Tibial nerve (tissue), 4 donors: ENCODE measurements around the gene IDH3G. TPM values are rescaled to one million over a fixed set of nuclear protein-coding genes. Genes with fewer than 3 reads are reported as not detected.

Source experiments
- DNase-seq, 2 donors: peaks; one replicate each; pipeline ENCODE4 v3.0.0-alpha.2; 2019; ENCODE audit warnings: low spot score in 2 of 2
- H3K27ac ChIP-seq, 4 donors: fragments of 200-600 bp; sonication (generic) in 3 of 4; one replicate each; pipeline ENCODE4 v1.5.1; 2017 to 2019; ENCODE audit warnings: mild to moderate bottlenecking in 1 of 4
- H3K27me3 ChIP-seq, 2 donors: fragments of 200-600 bp; sonication (generic) in 1 of 2; one replicate each; pipeline versions ENCODE4 v1.5.1 to v1.6.0; 2017 to 2019
- H3K36me3 ChIP-seq, 3 donors: fragments of 200-600 bp; sonication (generic); one replicate each; pipeline ENCODE4 v1.5.1; 2018 to 2019
- H3K4me1 ChIP-seq, 4 donors: fragments of 200-600 bp; sonication (generic) in 3 of 4; one replicate each; pipeline ENCODE4 v1.5.1; 2017 to 2019
- H3K4me3 ChIP-seq, 4 donors: fragments of 200-600 bp; sonication (generic) in 3 of 4; one replicate each; pipeline ENCODE4 v1.5.1; 2017 to 2019; ENCODE audit warnings: mild to moderate bottlenecking in 1 of 4, moderate library complexity in 1 of 4
- H3K9me3 ChIP-seq, 4 donors: fragments of 200-600 bp; sonication (generic) in 3 of 4; one replicate each; pipeline ENCODE4 v1.5.1; 2017 to 2019
- CTCF ChIP-seq, 5 experiments: fragments of 200-600 bp in 3 of 5; fragments of 450-650 bp in 2 of 5; sonication (generic) in 3 of 5; IDR thresholded peaks; one replicate each; pipeline ENCODE4 v1.5.1; 2016 to 2019; ENCODE audit warnings: antibody characterized with exemption in 5 of 5, mild to moderate bottlenecking in 3 of 5, moderate library complexity in 2 of 5
- EP300 ChIP-seq, 2 donors: sonication (generic); formaldehyde crosslinking; IDR thresholded peaks; one replicate each; pipeline ENCODE4 v1.6.1; 2017; ENCODE audit warnings: antibody characterized with exemption in 2 of 2, mild to moderate bottlenecking in 1 of 2
- POLR2A ChIP-seq, 2 donors: fragments of 450-650 bp; IDR thresholded peaks; one replicate each; pipeline ENCODE4 v1.6.1; 2017; ENCODE audit warnings: antibody characterized with exemption in 2 of 2, mild to moderate bottlenecking in 2 of 2, moderate library complexity in 2 of 2
- WGBS, 2 donors: methylation state at CpG; one replicate each; pipeline ENCODE4 v1.1.5; 2018; 5-methylcytosine and 5-hydroxymethylcytosine counted together
- total RNA-seq, 4 donors: library from RNA; depleted of rRNA; stranded (reverse); fragments of >200 nt; gene quantifications; one replicate each; pipeline ENCODE4 v1.1.0, GENCODE V29; 2016

Gene IDH3G
- total RNA-seq, 4 donors from 2014 or later, result 48.9 to 101 (median 83.2) TPM

- Histone ChIP-seq H3K27me3 (peaks cover 0 to 24% of the 10 kb centered on the region in 2 donors), H3K36me3 (no peaks in the 10 kb centered on the region), H3K27ac (peak overlapping the region in 1 of 4 donors; percentile 17), H3K4me3 (peak overlapping the region in 2 of 4 donors; percentile 35 to 62), H3K9me3 (no peaks in the 10 kb centered on the region), H3K4me1 (peaks cover 0 to 13% (median 0%) of the 10 kb centered on the region in 4 donors)
- DNase-seq, result no peak
- TF ChIP-seq EP300 (IDR thresholded peaks at IDR 0.05) (no peak), POLR2A (IDR thresholded peaks at IDR 0.05) (no peak), CTCF (IDR thresholded peaks at IDR 0.05) (no peak)
- 21 to 22% methylated on average over 8 to 50 of the region's 102 CpGs for WGBS, 2 donors
Observed at GRCh38 chrX:153830640-153831428, 36.7 kb upstream of the IDH3G start.

- peak within 1 kb of the TSS in 3 of 4 donors; percentile 45 to 75 (median 73) for H3K27ac ChIP-seq
- 30% methylated on average over 62 of the region's 97 CpGs; no CpG with 5 or more reads in 1 of the 2 donors for WGBS, 2 donors
- TF ChIP-seq CTCF (IDR thresholded peaks at IDR 0.05), result no peak
- TF ChIP-seq EP300 (IDR thresholded peaks at IDR 0.05), result no peak
- no peak for TF ChIP-seq POLR2A (IDR thresholded peaks at IDR 0.05)
Observed at GRCh38 chrX:153829799-153830639, 35.8 kb upstream of the IDH3G start, which contains the start of gene PDZD4. Gene PDZD4, minus strand, starts transcription at chrX:153830544. Its CDS starts 246 bp downstream, at chrX:153830298.

GRCh38 chrX:153829549-153829798 is 35.3 kb upstream of the IDH3G start:
- H3K27me3 ChIP-seq, result peaks cover 0 to 27% of the 10 kb centered on the region in 2 donors

More at GRCh38 chrX:153829799-153830639, 35.8 kb upstream of the IDH3G start, which contains the start of gene PDZD4:
- DNase-seq, result no peak
- Histone ChIP-seq H3K9me3 (no peaks in the 10 kb centered on the region), H3K27me3 (peaks cover 0 to 27% of the 10 kb centered on the region in 2 donors), H3K4me3 (peak within 1 kb of the TSS; percentile 35 to 62 (median 48)), H3K36me3 (no peaks in the 10 kb centered on the region), H3K4me1 (peaks cover 0 to 13% (median 0%) of the 10 kb centered on the region in 4 donors)

GRCh38 chrX:153828723-153829548 is 34.8 kb upstream of the IDH3G start:
- H3K9me3 ChIP-seq, result no peaks in the 10 kb centered on the region
- H3K27me3 ChIP-seq, result peaks cover 0 to 32% of the 10 kb centered on the region in 2 donors
- H3K27ac ChIP-seq, result peak overlapping the region in 3 of 4 donors; percentile 45 to 75 (median 73)
- no peak for TF ChIP-seq POLR2A (IDR thresholded peaks at IDR 0.05)
- TF ChIP-seq CTCF (IDR thresholded peaks at IDR 0.05), result no peak
- TF ChIP-seq EP300 (IDR thresholded peaks at IDR 0.05), result no peak
- H3K4me1 ChIP-seq, result peaks cover 0 to 13% (median 0%) of the 10 kb centered on the region in 4 donors
- H3K36me3 ChIP-seq, result no peaks in the 10 kb centered on the region
- no peak for DNase-seq
- WGBS, 2 donors, result 5 to 21% methylated on average over 24 to 48 of the region's 50 CpGs
- H3K4me3 ChIP-seq, result peak overlapping the region; percentile 35 to 62 (median 48)

More at GRCh38 chrX:153829549-153829798, 35.3 kb upstream of the IDH3G start:
- Histone ChIP-seq H3K27ac (peak overlapping the region in 3 of 4 donors; percentile 45 to 75 (median 73)), H3K4me3 (peak overlapping the region; percentile 35 to 62 (median 48)), H3K36me3 (no peaks in the 10 kb centered on the region), H3K9me3 (no peaks in the 10 kb centered on the region), H3K4me1 (peaks cover 0 to 13% (median 0%) of the 10 kb centered on the region in 4 donors)
- no peak for TF ChIP-seq EP300 (IDR thresholded peaks at IDR 0.05)
- TF ChIP-seq CTCF (IDR thresholded peaks at IDR 0.05), result no peak
- no peak for TF ChIP-seq POLR2A (IDR thresholded peaks at IDR 0.05)
- WGBS, 2 donors, result 22% methylated on average over 20 of the region's 27 CpGs; no CpG with 5 or more reads in 1 of the 2 donors
- DNase-seq, result no peak
